Vagina (tissue), 2 donors: ENCODE data around the gene CCDC80. TPM values are rescaled to one million over a fixed set of nuclear protein-coding genes. Genes with fewer than 3 reads are reported as not detected.

Experiments
- DNase-seq, 2 donors: peaks; one replicate each; pipeline ENCODE4 v3.0.0-alpha.2; 2017; ENCODE audit errors: extremely low spot score in 2 of 2
- H3K27ac ChIP-seq: fragments of 200-600 bp; sonication (generic); one replicate; pipeline ENCODE4 v1.5.1; 2019
- H3K27me3 ChIP-seq: fragments of 200-600 bp; sonication (generic); one replicate; pipeline ENCODE4 v1.5.1; 2019
- H3K36me3 ChIP-seq, 2 donors: fragments of 200-600 bp; sonication (generic); one replicate each; pipeline ENCODE4 v1.5.1; 2017 to 2019
- H3K4me1 ChIP-seq: fragments of 200-600 bp; sonication (generic); one replicate; pipeline ENCODE4 v1.5.1; 2019
- H3K4me3 ChIP-seq, 2 donors: fragments of 200-600 bp; sonication (generic); 1 replicate in 1 of 2; 2 replicates in 1 of 2; pipeline ENCODE4 v1.5.1; 2016 to 2019
- H3K9me3 ChIP-seq: fragments of 200-600 bp; sonication (generic); one replicate; pipeline ENCODE4 v1.5.1; 2019
- POLR2A ChIP-seq, 2 donors: fragments of 450-650 bp; IDR thresholded peaks; one replicate each; pipeline ENCODE4 v1.6.1; 2017; ENCODE audit warnings: antibody characterized with exemption in 2 of 2, mild to moderate bottlenecking in 2 of 2, moderate library complexity in 2 of 2
- POLR2AphosphoS5 ChIP-seq, 2 donors: sonication (generic); formaldehyde crosslinking; IDR thresholded peaks; one replicate each; pipeline ENCODE4 v1.9.0; 2017; ENCODE audit warnings: antibody characterized with exemption in 2 of 2, mild to moderate bottlenecking in 2 of 2, low read depth in 1 of 2; ENCODE audit not compliant: insufficient read depth in 1 of 2
- intact Hi-C: fragments of 100-400 bp; cut with DNase I; formaldehyde crosslinking; loops from one replicate; pipeline ENCODE4 v1.15.1; 2023
- total RNA-seq: library from RNA; depleted of rRNA; stranded (reverse); fragments of >200 nt; gene quantifications from one replicate; pipeline ENCODE4 v1.2.3, GENCODE V29; 2016
- TF ChIP-seq, protein P1 (sequence below), 3 experiments: fragments of 450-650 bp in 2 of 3; fragments of 200-600 bp in 1 of 3; sonication (generic) in 1 of 3; IDR thresholded peaks; one replicate each; pipeline ENCODE4 v1.5.1; 2017 to 2019; ENCODE audit warnings: antibody characterized with exemption in 3 of 3, mild to moderate bottlenecking in 2 of 3, moderate library complexity in 2 of 3

The CCDC80 gene, protein sequence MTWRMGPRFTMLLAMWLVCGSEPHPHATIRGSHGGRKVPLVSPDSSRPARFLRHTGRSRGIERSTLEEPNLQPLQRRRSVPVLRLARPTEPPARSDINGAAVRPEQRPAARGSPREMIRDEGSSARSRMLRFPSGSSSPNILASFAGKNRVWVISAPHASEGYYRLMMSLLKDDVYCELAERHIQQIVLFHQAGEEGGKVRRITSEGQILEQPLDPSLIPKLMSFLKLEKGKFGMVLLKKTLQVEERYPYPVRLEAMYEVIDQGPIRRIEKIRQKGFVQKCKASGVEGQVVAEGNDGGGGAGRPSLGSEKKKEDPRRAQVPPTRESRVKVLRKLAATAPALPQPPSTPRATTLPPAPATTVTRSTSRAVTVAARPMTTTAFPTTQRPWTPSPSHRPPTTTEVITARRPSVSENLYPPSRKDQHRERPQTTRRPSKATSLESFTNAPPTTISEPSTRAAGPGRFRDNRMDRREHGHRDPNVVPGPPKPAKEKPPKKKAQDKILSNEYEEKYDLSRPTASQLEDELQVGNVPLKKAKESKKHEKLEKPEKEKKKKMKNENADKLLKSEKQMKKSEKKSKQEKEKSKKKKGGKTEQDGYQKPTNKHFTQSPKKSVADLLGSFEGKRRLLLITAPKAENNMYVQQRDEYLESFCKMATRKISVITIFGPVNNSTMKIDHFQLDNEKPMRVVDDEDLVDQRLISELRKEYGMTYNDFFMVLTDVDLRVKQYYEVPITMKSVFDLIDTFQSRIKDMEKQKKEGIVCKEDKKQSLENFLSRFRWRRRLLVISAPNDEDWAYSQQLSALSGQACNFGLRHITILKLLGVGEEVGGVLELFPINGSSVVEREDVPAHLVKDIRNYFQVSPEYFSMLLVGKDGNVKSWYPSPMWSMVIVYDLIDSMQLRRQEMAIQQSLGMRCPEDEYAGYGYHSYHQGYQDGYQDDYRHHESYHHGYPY
- 51.6 TPM for total RNA-seq

DNA sequence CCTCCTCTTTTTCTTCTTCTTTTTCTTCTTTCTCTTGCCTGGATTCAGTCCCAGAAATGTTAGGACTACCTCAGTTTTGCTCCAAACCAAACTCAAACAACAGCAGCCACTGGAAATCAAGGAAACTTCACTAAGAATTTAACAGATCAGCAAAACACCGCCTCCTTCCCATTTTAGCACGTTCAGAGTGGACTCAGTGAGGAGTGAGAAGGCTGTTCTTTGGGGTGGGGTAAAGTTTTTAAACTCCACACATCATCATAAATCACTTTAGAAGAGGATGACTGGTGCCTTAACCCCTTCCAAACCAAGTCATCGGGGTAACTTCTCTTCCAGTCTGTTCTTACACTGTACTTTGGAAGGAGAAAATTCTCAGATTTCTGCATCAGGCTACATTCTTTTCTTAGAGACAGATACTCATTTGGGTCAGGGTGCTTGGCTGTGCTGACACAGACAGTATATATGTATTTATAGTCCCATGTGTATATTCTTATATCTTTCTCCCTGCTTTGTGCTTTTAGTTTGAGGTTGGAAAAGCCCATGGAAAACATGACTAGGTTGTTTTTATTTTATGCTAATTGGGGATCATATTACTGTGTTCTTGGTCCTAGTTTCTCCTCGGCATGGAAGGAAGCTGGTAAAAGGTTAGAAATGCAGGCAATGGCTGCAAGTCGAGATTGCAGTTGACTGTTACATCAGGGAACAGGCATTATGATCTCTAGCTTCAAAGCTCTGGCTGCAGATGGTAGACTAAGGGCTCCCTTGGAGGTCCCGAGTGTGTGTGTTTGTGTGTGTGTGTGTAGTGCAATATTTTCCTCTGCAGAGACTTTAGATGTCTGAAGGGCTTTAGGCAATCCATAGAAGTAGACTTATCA, at the start of gene CCDC80:
Gene CCDC80, minus strand, starts transcription at position 214 of the 872 bp plus-strand sequence. CDS start 1,238 bp downstream, outside the sequence.
- intact Hi-C loops = loop anchor here (5.0 to 10.0 kb wide), 2 partner anchors 171 to 344 kb away; no protein-coding TSS in a partner anchor
- peak within 1 kb of the TSS; percentile 87 for H3K27ac ChIP-seq
- TF ChIP-seq POLR2A (IDR thresholded peaks at IDR 0.05) = peak in 1 of 2 donors; percentile 73
- peak; percentile 51 to 61 for TF ChIP-seq POLR2AphosphoS5 (IDR thresholded peaks at IDR 0.05; ENCODE audit: insufficient read depth in 1 of 2, low read depth in 1 of 2)
- TF ChIP-seq, protein P1, sequence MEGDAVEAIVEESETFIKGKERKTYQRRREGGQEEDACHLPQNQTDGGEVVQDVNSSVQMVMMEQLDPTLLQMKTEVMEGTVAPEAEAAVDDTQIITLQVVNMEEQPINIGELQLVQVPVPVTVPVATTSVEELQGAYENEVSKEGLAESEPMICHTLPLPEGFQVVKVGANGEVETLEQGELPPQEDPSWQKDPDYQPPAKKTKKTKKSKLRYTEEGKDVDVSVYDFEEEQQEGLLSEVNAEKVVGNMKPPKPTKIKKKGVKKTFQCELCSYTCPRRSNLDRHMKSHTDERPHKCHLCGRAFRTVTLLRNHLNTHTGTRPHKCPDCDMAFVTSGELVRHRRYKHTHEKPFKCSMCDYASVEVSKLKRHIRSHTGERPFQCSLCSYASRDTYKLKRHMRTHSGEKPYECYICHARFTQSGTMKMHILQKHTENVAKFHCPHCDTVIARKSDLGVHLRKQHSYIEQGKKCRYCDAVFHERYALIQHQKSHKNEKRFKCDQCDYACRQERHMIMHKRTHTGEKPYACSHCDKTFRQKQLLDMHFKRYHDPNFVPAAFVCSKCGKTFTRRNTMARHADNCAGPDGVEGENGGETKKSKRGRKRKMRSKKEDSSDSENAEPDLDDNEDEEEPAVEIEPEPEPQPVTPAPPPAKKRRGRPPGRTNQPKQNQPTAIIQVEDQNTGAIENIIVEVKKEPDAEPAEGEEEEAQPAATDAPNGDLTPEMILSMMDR (IDR thresholded peaks at IDR 0.05) = no peak
- no peaks in the 10 kb centered on the region for H3K36me3 ChIP-seq
- no peak for DNase-seq
- H3K27me3 ChIP-seq = no peaks in the 10 kb centered on the region
- H3K9me3 ChIP-seq = no peaks in the 10 kb centered on the region
- H3K4me3 ChIP-seq = peak within 1 kb of the TSS; percentile 36 to 48
- H3K4me1 ChIP-seq = peaks cover 8% of the 10 kb centered on the region

DNA sequence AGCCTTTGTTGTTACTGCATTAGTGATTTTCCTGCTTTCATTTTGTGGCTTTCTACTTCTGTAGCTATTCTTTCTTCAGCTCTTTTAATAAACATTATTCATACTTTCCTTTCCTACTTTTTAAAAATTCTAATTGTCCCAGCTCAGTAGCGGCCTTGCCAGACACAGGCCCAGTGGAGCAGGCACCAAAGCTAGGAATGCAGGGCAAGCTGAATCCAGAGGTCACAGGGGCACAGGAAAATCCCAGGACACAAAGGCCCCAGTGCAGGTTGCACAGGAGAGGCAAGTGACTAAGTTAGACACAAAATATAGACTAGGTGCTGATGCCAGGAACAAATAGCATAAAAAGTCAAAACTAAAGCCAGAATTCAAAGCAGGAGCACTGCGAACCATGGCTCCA, 49.0 kb upstream of the CCDC80 start:
- no peaks in the 10 kb centered on the region for H3K27me3 ChIP-seq
- no peak overlapping the region for H3K27ac ChIP-seq
- no peak for TF ChIP-seq POLR2A (IDR thresholded peaks at IDR 0.05)
- TF ChIP-seq, protein P1 (IDR thresholded peaks at IDR 0.05) = no peak
- TF ChIP-seq POLR2AphosphoS5 (IDR thresholded peaks at IDR 0.05; ENCODE audit: insufficient read depth in 1 of 2, low read depth in 1 of 2) = no peak

DNA sequence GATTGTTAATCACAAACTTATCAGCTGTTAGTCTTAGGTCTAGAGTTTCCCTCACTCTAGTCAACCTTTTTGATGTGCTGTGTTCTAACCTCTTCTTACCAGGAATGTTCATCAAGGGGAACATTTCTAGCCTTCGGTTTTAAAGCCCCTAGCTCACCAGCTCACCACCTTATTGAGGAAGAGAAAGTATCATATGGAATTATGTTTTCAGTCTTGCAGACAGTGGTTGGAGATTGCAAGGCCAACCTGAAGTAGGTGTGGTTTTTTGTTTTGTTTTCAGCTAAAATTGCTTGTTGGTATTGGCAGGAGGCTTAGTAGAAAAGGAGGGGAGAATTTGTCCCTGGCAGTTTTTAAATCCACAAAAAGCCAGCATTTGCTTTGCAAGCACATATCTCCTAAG, 48.4 kb upstream of the CCDC80 start:
- DNase-seq = no peak
- H3K4me1 ChIP-seq = peaks cover 19% of the 10 kb centered on the region
- no peaks in the 10 kb centered on the region for H3K36me3 ChIP-seq
- H3K27ac ChIP-seq = no peak overlapping the region
- TF ChIP-seq, protein P1 (IDR thresholded peaks at IDR 0.05) = no peak
- TF ChIP-seq POLR2A (IDR thresholded peaks at IDR 0.05) = no peak
- no peak for TF ChIP-seq POLR2AphosphoS5 (IDR thresholded peaks at IDR 0.05; ENCODE audit: insufficient read depth in 1 of 2, low read depth in 1 of 2)
- intact Hi-C loops = no loop called here
- H3K27me3 ChIP-seq = no peaks in the 10 kb centered on the region
- no peaks in the 10 kb centered on the region for H3K9me3 ChIP-seq
- no peak overlapping the region for H3K4me3 ChIP-seq

More for the DNA sequence above, 49.0 kb upstream of the CCDC80 start:
- no peaks in the 10 kb centered on the region for H3K9me3 ChIP-seq
- peaks cover 22% of the 10 kb centered on the region for H3K4me1 ChIP-seq
- H3K36me3 ChIP-seq = no peaks in the 10 kb centered on the region
- DNase-seq = no peak
- H3K4me3 ChIP-seq = no peak overlapping the region
- intact Hi-C loops = no loop called here

DNA sequence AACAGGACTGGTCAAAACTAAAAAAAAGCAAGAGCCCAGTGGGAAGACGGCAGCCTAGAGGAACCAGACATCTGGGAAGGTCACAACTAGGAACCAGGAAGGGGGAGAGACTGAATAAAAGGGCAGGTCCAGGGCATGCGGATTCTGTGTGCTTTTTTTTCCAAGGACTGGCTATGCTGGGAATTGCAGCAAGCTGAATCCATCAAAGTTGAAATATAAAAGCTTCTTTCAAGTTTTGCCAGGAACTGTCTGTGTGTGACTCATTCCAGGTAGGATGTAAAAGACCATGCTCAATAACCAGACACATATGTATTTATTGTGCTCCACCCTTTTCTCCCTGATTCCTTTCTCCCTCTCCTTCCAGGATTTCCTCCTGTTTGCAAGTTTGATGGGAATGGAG, 47.9 kb upstream of the CCDC80 start:
- Histone ChIP-seq H3K4me1 (peaks cover 19% of the 10 kb centered on the region), H3K36me3 (no peaks in the 10 kb centered on the region), H3K27me3 (no peaks in the 10 kb centered on the region), H3K9me3 (no peaks in the 10 kb centered on the region), H3K27ac (no peak overlapping the region), H3K4me3 (no peak overlapping the region)
- intact Hi-C loops = no loop called here
- no peak for DNase-seq
- TF ChIP-seq POLR2AphosphoS5 (IDR thresholded peaks at IDR 0.05; ENCODE audit: insufficient read depth in 1 of 2, low read depth in 1 of 2) (no peak), POLR2A (IDR thresholded peaks at IDR 0.05) (no peak)
- TF ChIP-seq, protein P1 (IDR thresholded peaks at IDR 0.05) = no peak
